GM18511 (cell line): ENCODE measurements around the gene WNK2.

Source experiments
- ATAC-seq: cut with Tn5 transposase; IDR thresholded peaks from one replicate; pipeline ENCODE4 v1.9.1; 2021; ENCODE audit warnings: mild to moderate bottlenecking, moderate library complexity; ENCODE audit not compliant: unreplicated experiment

Gene WNK2

DNA sequence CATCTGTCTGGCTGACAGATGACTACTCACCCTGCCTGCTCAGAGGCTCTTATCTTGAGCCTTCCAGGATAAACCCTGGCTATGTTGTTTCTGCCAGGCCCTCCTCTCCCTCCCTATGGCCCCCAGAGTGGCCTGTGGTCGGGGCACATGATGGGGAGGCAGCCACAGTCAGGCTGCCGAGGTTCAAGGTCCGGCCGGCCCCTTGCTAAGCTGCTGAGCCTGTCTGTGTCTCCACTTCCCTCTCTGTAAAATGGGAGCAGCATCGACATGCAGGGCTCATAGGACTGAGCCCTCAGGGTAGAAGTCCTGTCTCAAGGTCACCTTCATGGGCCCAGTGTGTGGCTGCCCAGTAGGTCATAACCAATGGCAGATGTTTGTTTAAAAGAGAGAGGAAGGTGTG lies 28.5 kb downstream of the WNK2 start:
- ATAC-seq, result no peak

DNA sequence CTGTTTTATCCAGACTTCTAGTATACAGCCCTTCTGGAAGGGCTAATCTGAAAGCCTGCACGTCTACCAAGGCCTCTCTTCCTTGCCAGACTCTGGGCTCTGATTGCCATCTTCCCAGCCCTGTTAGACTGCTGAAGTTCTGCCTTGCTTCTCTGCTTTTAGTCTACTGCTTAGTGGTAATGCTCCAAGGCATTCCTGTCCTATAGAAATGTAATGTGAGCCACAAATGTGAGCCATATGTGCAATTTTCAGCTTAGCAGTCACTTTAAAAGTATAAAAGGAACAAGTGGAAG lies 32.1 kb downstream of the WNK2 start:
- no peak for ATAC-seq

DNA sequence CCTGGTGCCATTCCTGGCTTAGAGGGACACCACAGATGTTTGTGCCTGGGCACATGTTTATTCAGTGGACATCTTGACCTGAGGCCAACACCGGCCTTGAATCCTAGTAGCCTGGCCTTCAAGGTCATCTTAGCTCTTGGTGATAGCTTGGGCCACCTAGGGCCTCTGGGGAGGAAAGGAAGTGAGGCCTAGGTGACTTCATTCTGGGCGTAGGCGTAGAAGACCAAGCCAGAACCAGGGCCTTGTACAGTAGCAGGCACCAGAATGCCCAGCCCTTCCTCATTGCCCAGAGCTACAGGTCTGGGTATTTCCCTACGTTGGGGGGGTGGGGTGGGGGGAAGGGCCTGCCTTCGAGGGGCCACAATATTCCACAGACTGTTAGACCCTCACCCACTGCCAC lies 33.8 kb downstream of the WNK2 start:
- ATAC-seq, result no peak

DNA sequence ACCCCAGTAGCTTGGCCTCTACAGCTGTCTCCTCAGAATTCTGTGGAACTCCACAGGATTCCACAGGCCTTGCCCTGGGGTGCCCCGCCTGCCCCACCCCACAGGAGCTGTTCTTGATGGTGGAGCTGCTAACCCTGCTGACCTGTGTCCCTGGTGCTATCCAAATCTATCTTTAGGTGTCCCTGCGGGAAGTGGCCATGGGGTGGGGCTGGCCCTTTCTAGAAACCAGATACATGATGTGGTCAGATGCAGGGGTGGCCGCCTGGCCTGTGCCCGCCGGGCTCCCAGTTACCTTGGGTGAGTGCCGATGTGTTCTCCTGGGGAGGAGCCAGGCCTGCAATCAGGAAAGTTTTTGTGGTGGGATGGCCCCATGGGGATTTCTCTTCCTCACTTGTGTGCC lies 34.2 kb downstream of the WNK2 start:
- ATAC-seq, result no peak

DNA sequence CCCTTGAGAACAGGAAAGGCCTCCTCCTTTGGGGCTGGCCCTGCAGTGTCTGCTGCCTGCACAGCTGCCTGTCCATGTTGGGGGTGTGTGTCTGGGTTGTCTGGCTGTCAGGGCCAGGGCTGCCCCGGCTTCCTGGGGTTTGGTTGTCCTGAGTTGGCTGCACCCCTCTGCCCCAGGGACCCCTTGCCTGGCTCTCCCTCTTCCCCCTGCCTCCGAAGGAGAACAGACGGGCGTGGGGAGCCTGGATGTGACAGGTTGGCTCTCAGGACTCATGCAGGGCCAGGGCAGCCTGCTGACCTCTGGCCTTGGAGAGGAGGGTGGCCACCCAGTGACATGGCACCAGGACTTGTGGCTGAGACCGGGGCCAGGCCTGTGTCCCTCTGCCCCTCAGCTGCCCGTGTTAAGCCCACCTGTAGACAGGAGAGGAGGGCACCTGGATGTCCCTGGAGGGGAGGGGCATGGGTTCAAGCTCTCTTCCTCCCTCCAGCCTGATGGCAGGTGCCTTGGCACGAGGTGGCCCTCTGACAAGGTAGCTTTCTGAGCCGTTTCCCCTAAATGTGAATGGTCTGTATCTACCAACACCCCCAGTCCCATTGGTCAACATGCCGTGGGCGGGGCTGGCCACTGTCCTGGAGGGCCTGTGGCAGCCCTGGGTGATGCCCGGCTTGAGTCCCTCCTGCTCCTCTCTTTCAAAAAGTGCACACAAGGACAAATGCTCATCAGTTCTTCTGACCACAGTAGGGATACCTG lies 34.9 kb downstream of the WNK2 start:
- ATAC-seq, result no peak

DNA sequence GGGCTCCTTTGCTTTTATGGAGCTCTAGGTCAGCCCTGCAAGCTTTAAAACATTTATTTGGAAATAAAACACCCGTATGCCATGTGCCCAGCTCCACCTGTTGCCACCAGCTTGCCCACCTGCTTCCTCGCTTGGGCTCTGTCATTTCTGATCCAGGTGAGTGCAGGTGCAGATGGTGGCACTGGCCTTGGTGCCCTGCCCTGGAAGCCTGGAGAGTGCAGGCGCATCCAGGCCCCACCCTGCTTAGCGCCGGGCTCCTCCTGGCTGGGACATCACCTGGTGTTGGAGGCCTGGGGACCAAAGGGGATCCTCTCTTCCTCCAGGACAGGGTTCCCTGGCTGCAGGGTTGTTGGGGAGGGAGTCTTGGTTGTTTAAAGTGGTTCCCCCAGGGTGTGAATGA lies 35.8 kb downstream of the WNK2 start:
- ATAC-seq, result no peak

DNA sequence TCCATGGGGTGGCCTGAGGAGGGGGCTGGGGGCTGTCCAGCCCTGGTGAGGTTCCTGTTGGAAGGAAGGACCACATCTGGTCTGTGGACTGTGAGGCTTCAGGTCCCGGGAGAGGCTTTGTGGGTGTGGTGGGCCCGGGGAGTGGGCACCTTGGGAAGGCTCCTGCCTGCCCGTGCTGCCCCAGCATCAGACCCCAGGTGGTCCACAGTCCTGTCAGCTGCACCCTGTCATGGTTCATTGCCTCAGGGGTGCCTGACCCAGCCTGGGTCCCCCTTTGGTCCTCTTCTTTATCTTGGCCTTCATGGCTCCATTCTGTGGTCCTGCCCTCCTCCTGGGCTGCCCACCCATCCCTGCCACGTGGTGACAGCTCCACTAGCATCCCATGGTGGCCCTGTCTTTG lies 36.7 kb downstream of the WNK2 start:
- no peak for ATAC-seq

DNA sequence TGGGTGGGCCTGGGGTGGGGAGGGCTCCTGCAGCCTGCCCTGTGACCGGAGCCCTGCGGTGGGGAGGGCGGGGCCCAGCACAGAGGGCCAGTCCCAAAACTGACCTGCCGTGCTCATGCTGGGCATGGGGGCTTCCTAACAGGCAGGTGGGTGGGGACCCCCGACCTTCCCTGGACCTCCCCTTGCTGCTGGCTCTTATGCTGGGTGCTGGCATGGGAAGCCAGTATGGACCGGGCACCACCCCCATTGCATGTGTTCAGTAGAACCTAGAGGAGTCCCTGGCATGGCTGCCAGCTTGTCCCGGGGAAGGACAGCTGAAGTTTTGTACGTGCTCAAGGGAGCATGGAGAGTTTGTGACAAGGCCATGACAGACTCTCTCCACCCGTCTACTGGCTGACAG lies 37.1 kb downstream of the WNK2 start:
- no peak for ATAC-seq

DNA sequence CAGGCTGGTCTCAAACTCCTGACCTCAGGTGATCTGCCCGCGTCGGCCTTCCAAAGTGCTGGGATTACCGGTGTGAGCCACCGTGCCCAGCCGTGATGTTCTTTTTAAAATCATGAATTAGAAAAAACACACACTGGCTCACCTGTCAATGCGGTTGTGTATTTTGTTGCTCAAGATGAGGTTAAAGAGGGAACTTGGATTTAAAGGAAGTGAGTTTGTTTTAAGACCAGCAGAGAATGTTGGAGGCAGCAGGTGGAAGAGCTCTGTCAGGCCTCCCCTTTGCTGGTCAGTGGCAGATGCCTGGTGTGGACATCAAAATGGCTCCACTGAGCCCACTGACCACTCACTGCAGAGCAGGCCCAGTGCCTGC lies 38.9 kb downstream of the WNK2 start:
- no peak for ATAC-seq

DNA sequence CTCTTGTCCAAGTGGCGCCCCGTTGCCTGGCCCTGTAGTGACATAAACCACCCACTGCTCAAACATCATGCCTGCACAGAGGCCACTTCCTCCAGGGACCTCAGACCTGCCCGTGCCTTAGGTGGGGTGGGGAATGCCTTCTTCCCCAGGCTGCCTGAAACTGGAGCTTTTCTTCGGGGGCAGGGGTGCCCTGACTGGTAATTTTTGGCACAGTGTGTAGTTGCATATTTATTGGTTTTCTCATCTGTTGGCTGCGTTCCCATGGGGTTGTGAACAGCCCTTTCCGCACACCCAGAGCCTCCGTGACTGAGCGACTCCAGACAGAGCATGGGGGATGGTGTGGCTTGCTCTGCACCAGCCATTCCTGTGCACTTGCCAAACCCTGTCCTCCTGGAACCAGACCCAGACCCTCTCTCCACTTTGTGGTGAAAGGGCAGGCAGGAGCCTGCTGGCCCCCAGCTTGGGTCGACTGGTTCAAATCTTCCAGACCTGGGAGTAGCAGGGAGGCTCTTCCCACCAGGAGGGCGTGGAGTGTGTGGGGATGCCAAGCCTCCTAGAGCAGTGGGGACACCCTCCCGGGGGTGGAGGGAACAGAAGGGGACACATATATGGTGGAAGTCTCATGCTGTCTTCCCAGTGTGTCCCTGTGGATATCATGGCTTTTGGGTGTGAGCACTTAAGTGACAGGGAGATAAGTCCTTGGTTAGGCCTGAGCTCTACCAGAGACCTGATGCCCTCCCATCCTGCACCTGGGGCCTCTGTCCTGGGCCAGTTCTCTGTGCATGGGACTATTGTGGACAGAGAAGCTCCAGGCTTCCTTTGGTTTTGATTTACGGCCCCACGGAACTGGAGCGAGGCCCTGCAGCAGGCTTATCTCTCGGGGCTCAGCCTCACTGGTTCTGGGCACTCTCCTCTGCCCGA lies 39.6 kb downstream of the WNK2 start:
- no peak for ATAC-seq

DNA sequence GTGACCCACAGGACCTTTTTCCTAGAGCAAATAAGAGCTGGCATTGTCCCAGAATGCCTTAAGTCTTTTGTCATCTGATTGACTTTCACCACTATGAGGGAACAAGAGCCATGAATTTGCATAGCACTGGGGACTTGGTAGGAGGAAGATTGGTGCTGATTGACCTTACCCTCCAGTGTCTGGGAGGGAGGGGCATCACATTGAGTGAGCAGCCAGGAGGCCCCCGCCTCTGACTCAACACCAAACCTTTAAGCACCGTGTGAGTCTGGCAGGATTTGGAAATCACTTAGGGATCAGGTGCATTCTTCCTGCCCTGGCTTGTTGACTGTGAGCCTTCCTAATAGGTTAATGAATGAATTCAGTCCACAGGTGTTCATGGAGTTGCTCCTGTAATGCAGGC lies 40.7 kb downstream of the WNK2 start:
- ATAC-seq, result no peak

DNA sequence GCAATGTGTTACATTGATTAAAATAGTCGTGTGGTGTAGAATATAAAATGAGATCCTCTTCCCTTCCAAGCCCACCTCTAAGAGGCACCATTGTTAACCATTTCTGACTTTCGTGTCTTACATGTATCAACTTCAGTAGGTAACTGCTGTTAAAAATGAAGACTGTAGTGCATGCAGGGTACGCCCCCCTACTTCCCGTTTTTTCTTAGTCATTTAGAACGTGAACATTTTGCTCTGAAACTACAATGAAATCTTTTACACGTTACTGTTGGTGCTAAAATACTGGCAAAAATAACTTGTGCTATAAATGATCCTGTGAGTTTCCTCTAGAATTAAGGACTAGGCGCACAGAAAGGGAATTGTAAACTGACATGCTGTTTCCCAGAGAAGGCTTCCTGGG lies 41.5 kb downstream of the WNK2 start:
- no peak for ATAC-seq

DNA sequence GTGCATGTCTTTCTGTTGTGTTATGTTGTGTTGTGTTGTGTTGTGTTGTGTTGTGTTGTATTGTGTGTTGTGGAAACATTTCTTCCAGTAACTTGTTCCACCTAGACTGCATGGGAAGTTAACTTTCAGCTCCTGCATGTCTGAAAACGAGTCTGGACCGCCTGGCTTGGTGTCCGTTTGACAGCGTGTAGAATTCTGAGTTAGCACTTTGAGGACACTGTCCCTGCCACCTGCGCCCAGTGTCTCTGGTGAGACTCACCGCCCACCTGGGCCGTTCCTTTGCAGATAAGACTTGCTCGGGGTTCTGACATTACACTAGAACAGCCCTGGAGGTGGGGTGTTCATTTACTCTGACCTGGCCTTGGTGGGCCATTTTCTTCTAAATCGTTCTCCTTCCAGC lies 42.0 kb downstream of the WNK2 start:
- no peak for ATAC-seq

DNA sequence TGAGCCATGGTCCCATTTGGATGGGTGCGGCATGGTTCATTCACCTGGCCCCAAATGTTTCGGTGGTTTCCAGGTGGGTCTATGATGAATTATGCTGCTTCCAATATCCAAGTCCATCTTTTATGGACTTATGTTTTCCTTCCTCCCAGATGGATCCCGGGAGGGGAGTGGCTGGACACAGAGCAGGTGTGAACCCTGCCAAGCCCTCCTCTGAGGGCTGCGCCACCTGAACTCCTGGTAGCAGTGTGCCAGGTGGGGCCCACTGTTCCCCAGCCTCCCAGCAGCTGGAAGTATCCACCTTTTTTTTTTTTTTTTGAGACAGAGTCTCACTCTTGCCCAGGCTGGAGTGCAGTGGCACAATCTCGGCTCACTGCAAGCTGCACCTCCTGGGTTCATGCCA lies 42.9 kb downstream of the WNK2 start:
- ATAC-seq, result no peak

DNA sequence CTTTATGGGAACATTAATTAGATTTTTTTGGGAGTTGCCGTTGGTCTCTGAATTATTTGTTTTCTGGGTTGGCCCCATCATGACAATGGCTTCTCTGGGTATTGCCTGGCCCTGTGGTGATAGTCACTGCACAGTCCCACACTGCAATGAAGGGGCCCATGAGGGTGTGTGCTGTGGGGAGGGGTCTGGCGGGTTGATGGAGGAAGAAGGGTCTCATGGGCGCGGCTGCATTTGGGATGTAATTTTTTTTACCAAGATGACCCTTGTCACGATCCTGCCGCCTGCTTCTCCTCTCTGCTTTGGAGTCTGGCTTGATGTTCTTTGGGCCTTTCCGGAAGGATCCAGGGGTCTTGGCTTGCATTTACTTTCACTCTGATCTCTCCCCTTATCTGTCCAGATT lies 44.1 kb downstream of the WNK2 start:
- no peak for ATAC-seq

DNA sequence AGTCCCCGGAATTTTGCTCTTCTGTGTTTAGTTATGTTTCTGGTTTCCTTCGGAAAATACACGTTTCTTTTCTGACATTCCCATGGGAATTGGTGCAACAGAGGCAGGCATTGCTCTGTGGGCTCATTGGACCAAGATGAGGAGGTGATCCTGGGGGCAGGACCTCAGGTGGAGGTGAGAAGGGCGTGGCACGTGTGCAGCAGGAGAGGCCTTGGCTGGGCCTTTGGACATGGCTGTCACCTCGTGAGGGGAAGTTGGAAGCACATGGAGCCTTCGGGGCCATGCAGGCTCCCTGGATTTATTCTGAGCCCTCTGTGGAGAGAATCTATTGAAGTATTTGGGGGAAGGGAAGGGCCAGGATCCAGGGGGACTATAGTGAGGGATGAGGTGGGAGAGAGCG lies 44.5 kb downstream of the WNK2 start:
- no peak for ATAC-seq

DNA sequence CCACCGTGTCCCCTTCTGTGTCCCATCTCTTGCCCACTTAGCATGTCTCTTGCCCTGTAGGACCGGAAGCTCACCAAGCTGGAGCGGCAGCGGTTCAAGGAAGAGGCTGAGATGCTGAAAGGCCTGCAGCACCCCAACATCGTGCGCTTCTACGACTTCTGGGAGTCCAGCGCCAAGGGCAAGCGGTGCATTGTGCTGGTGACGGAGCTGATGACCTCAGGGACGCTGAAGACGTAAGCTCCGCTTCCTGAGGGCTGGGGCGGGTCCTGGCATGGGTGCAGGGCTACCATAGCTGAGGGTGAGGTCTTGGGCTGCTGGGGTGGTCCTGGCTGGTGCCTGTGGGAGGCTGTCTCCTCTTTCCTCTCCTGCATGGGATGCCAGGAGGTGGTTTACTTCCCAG lies 45.7 kb downstream of the WNK2 start:
- ATAC-seq, result no peak

DNA sequence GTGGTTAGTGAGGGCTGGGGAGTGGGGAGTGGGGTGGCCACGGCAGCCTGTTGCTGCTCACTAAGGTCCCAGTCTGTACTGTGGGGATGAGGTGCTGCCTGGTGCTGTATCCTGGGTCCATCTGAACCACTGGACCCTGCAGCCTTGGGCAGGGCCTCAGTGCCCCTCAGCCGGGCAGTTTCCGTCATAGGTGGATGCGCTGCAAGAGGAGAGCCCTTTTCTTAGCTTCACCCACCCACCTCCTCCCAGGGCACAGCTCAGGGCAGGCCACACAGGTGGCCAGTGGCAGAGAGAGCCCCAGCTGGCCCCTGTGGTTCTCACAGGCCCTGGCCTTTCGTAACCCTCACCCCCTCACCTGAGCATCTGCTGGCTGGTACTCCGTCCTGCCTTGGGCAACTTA lies 46.2 kb downstream of the WNK2 start:
- ATAC-seq, result no peak

DNA sequence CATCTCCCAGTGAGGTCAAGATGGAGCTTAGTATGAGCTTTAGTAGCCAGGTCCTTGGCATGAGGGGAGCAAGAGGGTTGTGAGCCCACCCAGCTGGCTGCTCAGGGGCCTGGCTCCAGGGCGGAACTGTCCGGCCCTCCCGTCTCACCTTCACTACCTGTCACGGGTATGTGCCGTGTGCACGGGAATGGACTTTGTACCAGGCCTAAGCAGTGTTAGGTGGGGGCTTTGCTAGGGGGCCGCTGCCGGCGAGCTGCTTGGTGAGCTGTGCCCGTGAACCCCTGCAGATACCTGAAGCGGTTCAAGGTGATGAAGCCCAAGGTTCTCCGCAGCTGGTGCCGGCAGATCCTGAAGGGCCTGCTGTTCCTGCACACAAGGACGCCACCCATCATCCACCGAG lies 46.7 kb downstream of the WNK2 start:
- ATAC-seq, result no peak

DNA sequence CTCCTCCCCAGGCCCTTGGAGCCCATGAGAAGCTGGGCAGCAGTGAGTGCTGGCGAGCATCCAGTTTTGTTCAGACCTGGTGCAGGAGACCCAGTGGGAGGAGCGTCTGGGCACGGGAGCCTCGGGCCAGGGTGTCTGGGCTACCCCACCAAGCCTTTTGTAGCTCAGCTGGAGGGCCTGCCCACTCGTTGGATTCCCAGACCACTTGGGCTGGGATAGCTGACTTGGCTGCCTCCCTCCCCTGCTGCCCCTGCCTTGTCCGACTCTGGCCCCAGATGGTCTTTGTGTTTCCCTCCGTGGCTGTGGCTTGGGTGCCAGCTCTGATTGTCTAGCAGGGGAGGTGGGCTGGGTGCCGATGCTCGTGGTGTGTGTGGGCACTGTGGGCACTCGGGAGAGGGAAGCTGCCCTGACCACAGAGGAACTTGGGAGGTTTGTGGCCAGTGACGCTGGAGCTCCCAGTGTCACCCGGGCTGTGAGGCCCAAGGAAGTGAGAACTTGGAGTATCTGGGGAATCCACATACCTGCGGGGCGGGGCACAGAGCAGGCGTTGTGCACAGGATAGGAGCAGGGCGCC lies 47.3 kb downstream of the WNK2 start:
- no peak for ATAC-seq

DNA sequence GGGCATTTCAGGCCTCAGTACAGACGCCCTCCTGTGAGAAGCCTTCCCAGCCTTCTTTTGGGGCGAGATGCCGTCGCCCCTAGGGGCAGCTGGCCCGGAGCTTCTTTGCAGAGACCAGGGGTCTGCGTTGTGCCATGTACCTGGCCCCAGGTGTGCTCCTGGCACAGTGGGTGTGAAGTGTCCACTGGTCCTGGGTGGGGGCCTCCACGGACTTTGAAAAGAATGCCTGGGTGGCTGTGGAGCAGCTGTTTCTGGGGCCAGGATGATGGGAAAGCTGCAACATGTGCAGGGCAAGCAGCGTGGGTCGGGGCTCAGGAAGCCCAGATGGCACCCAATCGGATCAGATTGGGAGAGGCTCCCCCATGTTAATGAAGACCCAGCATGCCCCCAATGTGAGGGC lies 47.8 kb downstream of the WNK2 start:
- no peak for ATAC-seq

DNA sequence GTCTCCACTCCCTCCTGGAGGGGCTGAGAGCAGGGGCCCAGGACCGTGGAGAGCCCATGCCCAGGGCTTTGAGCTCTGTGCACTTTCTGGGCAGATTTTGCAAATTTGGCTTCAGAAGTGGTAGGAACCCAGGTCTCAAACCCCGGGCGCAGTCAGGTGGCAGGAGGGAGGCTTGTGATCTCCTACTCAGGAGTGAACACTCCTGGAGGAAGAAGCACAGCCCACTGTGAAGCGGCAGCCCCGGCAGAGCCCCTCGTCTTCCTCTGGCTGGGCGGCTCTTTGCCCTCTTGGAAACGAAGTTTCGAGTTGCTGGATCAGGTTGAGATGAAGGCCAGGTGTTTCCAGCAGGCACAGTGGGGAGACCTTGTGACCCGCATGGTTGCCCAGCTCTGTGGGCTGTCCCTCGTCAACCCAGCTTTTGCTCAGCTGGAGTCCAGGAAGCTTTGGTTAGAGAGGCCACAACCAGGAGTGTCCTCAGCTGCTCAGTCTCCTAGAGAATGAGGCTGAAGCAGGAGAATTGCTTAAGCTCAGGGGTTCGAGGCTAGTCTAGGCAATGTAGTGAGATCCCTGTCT lies 48.5 kb downstream of the WNK2 start:
- ATAC-seq, result no peak
